ENCODE measurements around the gene DMD. TPM values are rescaled to one million over a fixed set of nuclear protein-coding genes. Genes with fewer than 3 reads are reported as not detected.

The DMD gene
- total RNA-seq, 1 experiment from 2014 or later: 2.2 TPM

- CTCF ChIA-PET: no interaction called here
- intact Hi-C loops (cut with micrococcal nuclease; ENCODE audit: unreplicated experiment) (loop anchor here (5.0 kb wide), 1 partner anchor 614 kb away; no protein-coding TSS in a partner anchor), in situ Hi-C loops (cut with HindIII; ENCODE audit: low pct_unique_long_range_greater_than_20kb, low sequenced_read_pairs) (no loop called here)
- TF ChIP-seq REST (IDR thresholded peaks at IDR 0.05; ENCODE audit: insufficient read depth in 1 of 2, low read depth in 2 of 2, low read length in 1 of 2) (no peak), POLR2AphosphoS5 (IDR thresholded peaks at IDR 0.05; ENCODE audit: low read depth, low read length) (no peak), SIN3A (IDR thresholded peaks at IDR 0.05; ENCODE audit: borderline replicate concordance, insufficient read depth, low read depth, low read length) (no peak), CTCF (IDR thresholded peaks at IDR 0.05) (no peak), TCF7L2 (IDR thresholded peaks at IDR 0.05; ENCODE audit: low read depth, low read length) (no peak)
- H3K4me3 ChIP-seq (ENCODE audit: low read depth in 2 of 2, low read length in 2 of 2): no peak overlapping the region
- DNase-seq (ENCODE audit: low read depth, low spot score): no peak
- no peaks in the 10 kb centered on the region for H3K4me1 ChIP-seq (ENCODE audit: control insufficient read depth, insufficient read depth, low read length)
- no peaks in the 10 kb centered on the region for H3K36me3 ChIP-seq (ENCODE audit: control insufficient read depth, insufficient read depth, low read length)
- POLR2A ChIA-PET: no interaction called here
- H3K27ac ChIP-seq (ENCODE audit: low read length): no peak overlapping the region
- no TSS peak for BruUV-seq (replicated peaks)
- no peaks in the 10 kb centered on the region for H3K27me3 ChIP-seq (ENCODE audit: control insufficient read depth, insufficient read depth, low read length)
- H3K9me3 ChIP-seq (ENCODE audit: control insufficient read depth, insufficient read depth, low read depth, low read length): no peaks in the 10 kb centered on the region
- no peak for ATAC-seq
Observed at GRCh38 chrX:31656013-31656412, 1555.3 kb downstream of the DMD start.

GRCh38 chrX:31653422-31653821, 1557.9 kb downstream of the DMD start:
- in situ Hi-C loops (cut with HindIII; ENCODE audit: low pct_unique_long_range_greater_than_20kb, low sequenced_read_pairs) (no loop called here), intact Hi-C loops (cut with micrococcal nuclease; ENCODE audit: unreplicated experiment) (no loop called here)
- Histone ChIP-seq H3K4me3 (ENCODE audit: low read depth in 2 of 2, low read length in 2 of 2) (no peak overlapping the region), H3K36me3 (ENCODE audit: control insufficient read depth, insufficient read depth, low read length) (no peaks in the 10 kb centered on the region), H3K4me1 (ENCODE audit: control insufficient read depth, insufficient read depth, low read length) (no peaks in the 10 kb centered on the region), H3K9me3 (ENCODE audit: control insufficient read depth, insufficient read depth, low read depth, low read length) (no peaks in the 10 kb centered on the region), H3K27ac (ENCODE audit: low read length) (no peak overlapping the region), H3K27me3 (ENCODE audit: control insufficient read depth, insufficient read depth, low read length) (no peaks in the 10 kb centered on the region)
- ChIA-PET CTCF (no interaction called here), POLR2A (no interaction called here)
- TF ChIP-seq TCF7L2 (IDR thresholded peaks at IDR 0.05; ENCODE audit: low read depth, low read length): no peak
- no peak for TF ChIP-seq REST (IDR thresholded peaks at IDR 0.05; ENCODE audit: insufficient read depth in 1 of 2, low read depth in 2 of 2, low read length in 1 of 2)
- no peak for TF ChIP-seq SIN3A (IDR thresholded peaks at IDR 0.05; ENCODE audit: borderline replicate concordance, insufficient read depth, low read depth, low read length)
- no peak for TF ChIP-seq POLR2AphosphoS5 (IDR thresholded peaks at IDR 0.05; ENCODE audit: low read depth, low read length)
- TF ChIP-seq CTCF (IDR thresholded peaks at IDR 0.05): no peak
- BruUV-seq (replicated peaks): no TSS peak
- DNase-seq (ENCODE audit: low read depth, low spot score) (no peak), ATAC-seq (no peak)

Measured in Panc1 (cell line).